GM21619 (cell line): Measurements from ENCODE around the gene WSCD2.

Experiments
- ATAC-seq: cut with Tn5 transposase; IDR thresholded peaks from one replicate; pipeline ENCODE4 v1.9.1; 2021; ENCODE audit not compliant: unreplicated experiment

WSCD2 gene

GRCh38 chr12:108129017-108129812 is at the start of gene WSCD2:
WSCD2 (plus strand) TSS chr12:108129288; CDS start chr12:108195833, 66,545 bp downstream.
- ATAC-seq: no peak

- no peak for ATAC-seq
These were observed 49.4 kb upstream of the WSCD2 start for GRCh38 chr12:108079721-108080120.

DNA sequence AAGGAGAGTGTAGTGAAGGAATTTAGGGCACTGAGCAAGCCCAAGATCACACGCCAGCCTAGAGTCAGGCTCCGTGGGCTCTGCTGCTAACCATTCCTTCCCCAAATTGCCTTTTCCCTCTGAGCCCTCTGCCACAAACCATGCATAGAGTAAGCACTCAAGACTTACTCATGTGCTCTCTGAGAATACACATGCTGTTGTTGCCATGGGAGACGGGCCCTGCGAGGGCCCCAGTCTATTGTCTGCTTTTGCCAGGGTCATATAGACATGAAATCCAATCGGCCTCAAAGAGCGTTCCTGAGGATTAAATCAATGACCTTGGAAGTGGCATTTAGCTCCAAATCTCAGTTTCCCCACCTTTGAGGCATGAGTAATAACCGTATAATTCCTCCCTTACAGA is 48.7 kb upstream of the WSCD2 start:
- ATAC-seq: no peak

GRCh38 chr12:108082485-108082884 is 46.6 kb upstream of the WSCD2 start:
- ATAC-seq: no peak

GRCh38 chr12:108087900-108088299 is 41.2 kb upstream of the WSCD2 start:
- no peak for ATAC-seq

DNA sequence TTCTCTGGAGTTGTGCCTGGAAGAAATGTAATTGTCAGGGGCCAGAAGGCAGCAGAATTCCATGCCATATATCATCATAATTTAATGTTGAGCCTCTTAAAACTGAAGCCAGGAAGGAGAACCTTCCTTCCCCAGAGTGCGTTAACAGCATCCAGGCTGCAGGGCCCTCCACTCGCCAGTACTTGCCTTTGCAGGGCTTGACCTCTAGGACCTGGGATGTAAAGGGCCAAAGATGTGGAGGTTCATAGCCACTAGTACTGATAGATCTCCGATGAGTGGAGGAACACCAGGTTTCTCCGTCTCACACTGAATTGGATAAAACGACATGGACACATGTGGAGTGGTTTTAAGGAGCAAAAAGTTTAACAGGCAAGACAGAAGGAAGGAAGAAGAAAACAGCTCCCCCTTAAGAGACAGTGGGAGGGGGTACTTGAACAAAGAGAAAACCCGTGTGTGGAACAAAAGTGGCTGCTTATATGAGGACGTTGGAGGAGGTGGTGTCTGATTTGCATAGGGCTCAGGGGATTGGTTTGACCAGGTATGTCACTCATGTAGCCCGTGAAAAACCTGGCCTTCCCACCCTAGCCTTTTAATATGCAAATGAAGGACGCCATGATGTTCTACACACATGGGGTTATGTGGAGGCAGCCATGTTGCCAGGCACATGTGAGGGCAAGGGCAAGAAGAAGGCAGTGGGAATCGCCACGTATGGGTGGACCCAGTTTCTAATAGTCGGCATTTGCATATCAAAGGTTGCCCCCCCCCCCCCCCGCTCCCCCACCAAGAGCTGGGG is 38.8 kb upstream of the WSCD2 start:
- ATAC-seq: no peak

GRCh38 chr12:108090932-108091678 is 38.0 kb upstream of the WSCD2 start:
- ATAC-seq: no peak

GRCh38 chr12:108091679-108092051 is 37.4 kb upstream of the WSCD2 start:
- ATAC-seq: no peak

DNA sequence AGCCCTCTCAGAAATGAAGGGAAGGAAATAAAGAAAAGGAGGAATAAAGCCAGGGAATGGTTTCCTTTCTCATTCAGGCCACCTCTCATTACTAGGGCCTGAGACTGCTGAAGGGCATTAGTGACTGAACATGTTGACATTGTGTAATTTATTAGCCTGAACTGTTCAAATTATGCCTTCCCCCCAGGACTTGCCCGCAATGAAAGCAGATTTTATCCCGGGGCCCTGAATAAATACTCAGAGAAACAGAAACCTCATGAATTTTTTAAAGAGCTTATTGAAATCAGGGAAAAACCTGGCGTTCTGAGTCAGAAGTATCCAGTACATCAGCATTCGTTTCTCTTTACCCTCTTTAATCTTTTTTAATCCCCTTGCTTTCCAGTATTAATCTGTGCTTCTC is 35.9 kb upstream of the WSCD2 start:
- no peak for ATAC-seq

- no peak for ATAC-seq
These were observed 34.9 kb upstream of the WSCD2 start for GRCh38 chr12:108094056-108094649.

- no peak for ATAC-seq
These were observed 31.8 kb upstream of the WSCD2 start for GRCh38 chr12:108097160-108097911.

DNA sequence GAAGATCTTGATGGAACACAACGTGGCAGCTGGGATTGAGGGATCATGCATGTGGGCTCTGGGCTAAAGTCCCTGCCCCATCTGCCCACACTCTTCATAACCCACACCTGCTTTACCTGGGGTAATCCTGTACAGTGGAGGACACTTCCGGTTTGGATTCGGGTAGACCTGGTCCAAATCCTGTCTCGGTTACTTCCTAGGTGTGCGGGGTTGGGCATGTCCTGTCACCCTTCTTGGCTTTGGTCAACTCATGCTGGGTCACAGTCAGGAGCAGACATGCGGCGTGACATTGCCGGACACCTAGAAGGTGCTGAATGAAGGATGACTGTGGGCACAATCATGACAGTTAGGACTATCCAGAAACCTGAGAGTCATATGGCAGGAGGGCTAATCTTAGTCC is 30.7 kb upstream of the WSCD2 start:
- no peak for ATAC-seq

GRCh38 chr12:108099073-108099472 is 30.0 kb upstream of the WSCD2 start:
- ATAC-seq: no peak

DNA sequence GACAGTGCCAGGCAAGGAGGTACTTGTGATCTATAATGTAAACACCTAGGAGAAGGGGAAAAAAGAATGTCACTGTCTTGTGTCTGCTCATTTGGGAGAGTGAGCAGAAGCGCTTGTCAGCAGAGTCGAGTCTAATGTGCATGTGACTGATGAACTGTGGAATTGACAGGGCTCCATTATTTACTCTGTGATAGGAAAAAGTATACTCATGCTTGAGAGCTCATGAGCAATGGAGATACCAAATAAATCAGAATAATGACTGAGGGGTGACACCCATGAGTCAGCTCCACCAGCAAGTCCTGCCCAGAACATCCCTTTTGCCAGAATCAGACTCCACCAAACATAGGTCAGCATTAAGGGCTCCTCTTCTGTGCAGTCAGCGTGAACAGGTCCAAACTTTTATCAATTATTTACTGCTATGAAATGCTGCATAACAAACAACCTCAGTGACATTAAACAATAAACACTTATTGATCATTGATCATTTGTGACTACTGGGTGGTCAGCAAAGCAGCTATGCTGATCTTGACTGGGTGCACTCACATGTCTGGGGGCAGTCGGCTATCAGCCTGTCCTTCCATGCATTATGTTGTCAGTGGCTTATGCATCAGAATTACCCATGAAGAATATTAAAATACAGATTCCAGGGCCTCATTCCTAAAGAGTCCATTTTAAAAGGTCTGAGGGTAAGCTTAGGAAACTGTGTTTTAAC is 29.2 kb upstream of the WSCD2 start:
- no peak for ATAC-seq

DNA sequence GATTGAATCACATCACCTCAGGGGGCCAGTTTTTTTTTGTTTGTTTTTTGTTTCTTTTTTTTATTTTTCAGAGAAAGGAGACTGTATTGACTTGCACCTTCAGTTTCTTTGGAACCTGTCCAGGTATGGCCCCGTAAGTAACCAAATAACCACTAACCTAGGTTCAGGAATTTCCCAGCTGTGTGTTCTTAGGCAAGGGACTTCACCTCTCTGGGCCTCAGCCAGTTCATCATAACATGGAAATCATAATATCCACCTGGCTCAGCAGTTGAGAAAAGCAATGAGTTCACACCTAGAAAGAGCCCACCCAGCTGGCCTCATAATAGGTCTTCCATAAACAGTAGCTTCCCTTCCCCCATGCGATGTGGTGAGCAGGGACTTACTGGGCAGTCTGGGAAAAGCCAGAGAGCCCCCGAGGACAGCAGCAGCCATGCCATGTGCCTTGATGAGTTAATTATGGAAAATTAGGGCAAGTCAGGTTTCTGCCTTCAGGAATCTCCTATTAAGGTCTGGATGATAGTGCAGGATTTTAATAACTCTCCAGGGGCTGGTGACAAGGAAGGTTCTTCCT is 27.4 kb upstream of the WSCD2 start:
- ATAC-seq: no peak

GRCh38 chr12:108102363-108102762 is 26.7 kb upstream of the WSCD2 start:
- ATAC-seq: peak; percentile 77

GRCh38 chr12:108103087-108103486 is 26.0 kb upstream of the WSCD2 start:
- ATAC-seq: no peak

DNA sequence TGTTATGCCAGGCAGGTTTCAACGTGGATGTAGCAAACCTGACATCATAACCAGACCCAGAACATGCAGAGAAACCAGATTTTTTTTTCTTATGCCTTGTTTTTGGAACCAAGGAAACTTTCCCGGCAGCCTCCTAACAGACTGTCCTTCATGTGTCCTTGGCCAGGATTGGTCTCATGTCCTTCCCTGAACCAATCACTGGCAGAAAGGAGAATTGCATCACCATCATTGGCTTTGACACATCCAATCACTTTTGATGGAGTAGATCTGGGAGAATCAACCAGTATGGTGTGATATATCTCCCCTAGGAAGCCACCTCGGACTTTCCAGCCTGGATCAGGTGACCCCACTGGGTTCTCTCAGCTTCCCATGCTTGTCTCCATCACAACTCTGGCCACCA is 25.6 kb upstream of the WSCD2 start:
- ATAC-seq: no peak

- ATAC-seq: no peak
These were observed 24.4 kb upstream of the WSCD2 start for GRCh38 chr12:108104657-108105056.

- no peak for ATAC-seq
These were observed 22.5 kb upstream of the WSCD2 start for GRCh38 chr12:108106599-108106998.
